ENCODE measurements around the gene CLCF1. TPM values are rescaled to one million over a fixed set of nuclear protein-coding genes. Genes with fewer than 3 reads are reported as not detected.

CLCF1 gene
- total RNA-seq, 3 donors from 2014 or later (not counting 1 experiment from before 2014, with no cell fraction given) = 9.8 to 13.4 (median 10.3) TPM

DNA sequence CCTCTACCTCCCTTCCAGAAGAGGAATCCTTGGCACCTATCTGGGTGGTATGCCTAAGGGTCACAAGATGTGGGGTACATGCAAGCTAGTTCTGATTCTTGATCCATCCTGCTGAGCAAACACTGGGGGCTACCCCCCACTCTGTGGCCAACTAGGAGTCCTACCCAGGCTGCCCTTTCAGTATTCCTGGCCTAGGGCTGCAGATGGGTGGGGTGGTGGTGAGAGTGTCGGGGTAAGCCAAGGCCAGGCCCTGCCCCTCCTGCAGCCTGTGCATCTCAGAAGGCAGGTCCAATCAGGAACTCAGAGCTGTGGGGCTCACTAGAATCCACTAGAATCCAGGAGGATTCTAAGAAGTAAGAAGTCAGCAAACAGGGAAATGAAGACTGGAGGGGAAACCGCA, 59.2 kb downstream of the CLCF1 start:
- Mint-ChIP-seq H3K4me3 (no peak overlapping the region), H3K27me3 (ENCODE audit: low read depth in 2 of 2) (peaks cover 0 to 4% of the 10 kb centered on the region in 2 donors), H3K4me1 (peaks cover 27 to 34% of the 10 kb centered on the region in 2 donors), H3K27ac (peak overlapping the region in 1 of 2 donors; percentile 36), H3K36me3 (no peaks in the 10 kb centered on the region), H3K9me3 (no peaks in the 10 kb centered on the region)
- DNase-seq (no peak), ATAC-seq (no peak)
- no peaks in the 10 kb centered on the region for H3K9me3 ChIP-seq (ENCODE audit: control insufficient read depth, insufficient read depth, low read length)
- H3K27ac ChIP-seq (ENCODE audit: low read length) = no peak overlapping the region
- H3K4me1 ChIP-seq (ENCODE audit: control insufficient read depth, insufficient read depth, low read length) = peaks cover 42% of the 10 kb centered on the region
- WGBS (ENCODE audit: insufficient coverage) = 92% methylated on average over 2 of the region's 2 CpGs
- TF ChIP-seq, protein P1, sequence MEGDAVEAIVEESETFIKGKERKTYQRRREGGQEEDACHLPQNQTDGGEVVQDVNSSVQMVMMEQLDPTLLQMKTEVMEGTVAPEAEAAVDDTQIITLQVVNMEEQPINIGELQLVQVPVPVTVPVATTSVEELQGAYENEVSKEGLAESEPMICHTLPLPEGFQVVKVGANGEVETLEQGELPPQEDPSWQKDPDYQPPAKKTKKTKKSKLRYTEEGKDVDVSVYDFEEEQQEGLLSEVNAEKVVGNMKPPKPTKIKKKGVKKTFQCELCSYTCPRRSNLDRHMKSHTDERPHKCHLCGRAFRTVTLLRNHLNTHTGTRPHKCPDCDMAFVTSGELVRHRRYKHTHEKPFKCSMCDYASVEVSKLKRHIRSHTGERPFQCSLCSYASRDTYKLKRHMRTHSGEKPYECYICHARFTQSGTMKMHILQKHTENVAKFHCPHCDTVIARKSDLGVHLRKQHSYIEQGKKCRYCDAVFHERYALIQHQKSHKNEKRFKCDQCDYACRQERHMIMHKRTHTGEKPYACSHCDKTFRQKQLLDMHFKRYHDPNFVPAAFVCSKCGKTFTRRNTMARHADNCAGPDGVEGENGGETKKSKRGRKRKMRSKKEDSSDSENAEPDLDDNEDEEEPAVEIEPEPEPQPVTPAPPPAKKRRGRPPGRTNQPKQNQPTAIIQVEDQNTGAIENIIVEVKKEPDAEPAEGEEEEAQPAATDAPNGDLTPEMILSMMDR (IDR thresholded peaks at IDR 0.05) = no peak
- H3K27me3 ChIP-seq (ENCODE audit: control insufficient read depth, insufficient read depth, low read length) = no peaks in the 10 kb centered on the region
- H3K36me3 ChIP-seq (ENCODE audit: control insufficient read depth, insufficient read depth, low read length) = peaks cover 7% of the 10 kb centered on the region
- no peak overlapping the region for H3K4me3 ChIP-seq (ENCODE audit: low read length)
- intact Hi-C loops (cut with micrococcal nuclease) = no loop called here

Other genes with a start within 250 kb of the CLCF1 start
- 100 to 1,000 TPM; 390 to 482 (median 441) TPM for gene GRK2, start 107.1 kb downstream of the CLCF1 start, total RNA-seq
- gene ANKRD13D, start 84.3 kb downstream of the CLCF1 start, total RNA-seq = 100 to 1,000 TPM; 212 to 316 (median 231) TPM
- 10 to 100 TPM; 34.3 to 42.7 (median 38.1) TPM for gene SSH3, start 70.1 kb downstream of the CLCF1 start, total RNA-seq
- 10 to 100 TPM; 45.8 to 63.7 (median 60.5) TPM for gene POLD4, start 20.1 kb downstream of the CLCF1 start, total RNA-seq
- 10 to 100 TPM; 30.2 to 47.1 (median 37.3) TPM for gene RAD9A, start 18.4 kb upstream of the CLCF1 start, total RNA-seq
- gene PPP1CA, start 28.3 kb upstream of the CLCF1 start, total RNA-seq = 100 to 1,000 TPM; 222 to 245 (median 233) TPM
- 100 to 1,000 TPM; 314 to 359 (median 342) TPM for gene TBC1D10C, start 30.5 kb upstream of the CLCF1 start, total RNA-seq
- 10 to 100 TPM; 25.0 to 29.0 (median 25.0) TPM for gene CARNS1, start 42.1 kb upstream of the CLCF1 start, total RNA-seq
- gene RPS6KB2, start 54.9 kb upstream of the CLCF1 start, total RNA-seq = 10 to 100 TPM; 81.0 to 89.6 (median 84.6) TPM
- 100 to 1,000 TPM; 240 to 301 (median 269) TPM for gene PTPRCAP, start 64.1 kb upstream of the CLCF1 start, total RNA-seq
- gene CORO1B, start 69.9 kb upstream of the CLCF1 start, total RNA-seq = 10 to 100 TPM in 2 of 3 donors, 1 to 10 TPM in 1; 9.7 to 16.2 (median 15.0) TPM
- under 1 TPM in 1 of 3 donors, not detected in 2; 0.25 TPM for gene GPR152, start 79.1 kb upstream of the CLCF1 start, total RNA-seq
- gene CABP4, start 81.8 kb upstream of the CLCF1 start, total RNA-seq = 10 to 100 TPM; 12.9 to 22.8 (median 21.3) TPM
- gene TMEM134, start 95.7 kb upstream of the CLCF1 start, total RNA-seq = 10 to 100 TPM; 57.8 to 65.7 (median 61.2) TPM
- gene AIP, start 109.4 kb upstream of the CLCF1 start, total RNA-seq = 100 to 1,000 TPM in 1 of 3 donors, 10 to 100 TPM in 2; 93.3 to 113 (median 98.1) TPM
- 100 to 1,000 TPM in 2 of 3 donors, 10 to 100 TPM in 1; 99.9 to 135 (median 123) TPM for gene PITPNM1, start 131.8 kb upstream of the CLCF1 start, total RNA-seq
- gene CDK2AP2, start 134.6 kb upstream of the CLCF1 start, total RNA-seq = 10 to 100 TPM; 57.9 to 67.7 (median 65.5) TPM
- gene CABP2, start 149.8 kb upstream of the CLCF1 start, total RNA-seq = not detected
- 100 to 1,000 TPM; 172 to 218 (median 212) TPM for gene GSTP1, start 210.2 kb upstream of the CLCF1 start, total RNA-seq
- gene NDUFV1, start 233.3 kb upstream of the CLCF1 start, total RNA-seq = 100 to 1,000 TPM; 346 to 393 (median 360) TPM

Data from natural killer cell (primary cell).